Endometrial microvascular endothelial cells (primary cell): ENCODE data around the gene EDN2. TPM values are rescaled to one million over a fixed set of nuclear protein-coding genes. Genes with fewer than 3 reads are reported as not detected.

Experiments
- in situ Hi-C: cut with HindIII; loops from 2 replicates; pipeline ENCODE4 v1.10.0; 2017; ENCODE audit warnings: low sequenced_read_pairs, low pct_unique_long_range_greater_than_20kb; ENCODE audit errors: inconsistent ontology term
- total RNA-seq: library from RNA; depleted of rRNA; stranded (reverse); fragments of >200 nt; gene quantifications from one replicate; pipeline ENCODE4 v1.2.3, GENCODE V29; 2015; ENCODE audit errors: inconsistent ontology term

Gene EDN2
- total RNA-seq, 1 donor from 2014 or later = not detected

GRCh38 chr1:41501581-41501980, 17.1 kb upstream of the EDN2 start:
- in situ Hi-C loops = no loop called here

DNA sequence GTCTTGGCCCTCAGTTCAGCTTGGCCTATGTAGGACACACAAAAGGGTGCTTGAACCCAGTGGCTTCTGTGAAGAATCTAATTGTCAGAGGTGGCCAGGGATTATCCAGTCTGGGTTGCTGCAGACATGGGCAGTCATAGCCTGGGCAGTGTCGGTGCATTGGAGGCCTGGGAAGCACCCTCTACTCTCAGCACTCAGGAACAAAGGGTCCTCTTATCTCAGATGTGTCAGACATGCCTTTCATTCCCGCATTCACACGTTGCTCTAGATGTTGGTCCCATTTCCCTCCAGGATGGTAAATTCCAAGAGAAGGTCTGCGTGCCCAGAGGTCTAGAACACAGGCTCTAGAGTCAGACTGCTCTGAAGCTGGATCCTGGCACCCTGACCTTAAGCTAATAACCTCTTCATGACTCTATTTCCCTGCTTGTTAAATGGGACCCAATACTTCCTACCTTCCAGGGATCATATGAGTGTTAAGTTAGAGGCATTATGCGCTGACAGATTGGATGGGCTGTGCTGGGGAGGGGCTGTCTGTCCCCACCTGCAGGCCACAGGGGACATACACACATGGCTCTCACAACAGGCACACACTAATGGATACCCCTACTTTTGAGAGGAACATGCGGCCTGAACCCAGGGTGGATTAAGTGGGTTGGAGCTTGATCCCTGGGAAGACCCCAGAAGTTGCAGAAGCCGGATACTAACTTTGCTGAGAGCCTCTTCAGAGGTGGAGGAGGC, 16.5 kb upstream of the EDN2 start:
- in situ Hi-C loops = no loop called here

DNA sequence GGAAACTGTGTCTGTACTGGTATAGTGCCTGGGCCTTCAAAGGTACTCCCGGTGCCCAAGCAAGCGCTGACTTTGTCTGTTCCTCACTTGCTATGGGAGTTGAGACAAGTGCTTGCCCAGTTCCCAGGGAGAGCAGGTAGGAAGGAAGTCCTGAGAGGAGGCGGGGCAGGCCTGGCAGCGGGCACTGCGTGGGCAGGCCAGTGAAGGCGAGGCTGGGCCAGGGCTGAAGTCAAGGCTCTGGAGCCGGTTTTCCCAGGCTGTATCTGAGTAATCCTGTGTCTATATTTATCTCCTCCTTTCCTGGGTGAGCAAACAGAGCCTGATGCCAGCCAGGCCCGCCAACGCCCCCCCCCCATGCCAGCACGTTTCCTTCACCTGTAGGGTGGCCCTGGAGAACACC, 15.9 kb upstream of the EDN2 start:
- in situ Hi-C loops = no loop called here

- in situ Hi-C loops = no loop called here
These were observed 15.1 kb upstream of the EDN2 start for GRCh38 chr1:41499591-41499990.

- in situ Hi-C loops = no loop called here
These were observed 14.3 kb upstream of the EDN2 start for GRCh38 chr1:41498804-41499203.

DNA sequence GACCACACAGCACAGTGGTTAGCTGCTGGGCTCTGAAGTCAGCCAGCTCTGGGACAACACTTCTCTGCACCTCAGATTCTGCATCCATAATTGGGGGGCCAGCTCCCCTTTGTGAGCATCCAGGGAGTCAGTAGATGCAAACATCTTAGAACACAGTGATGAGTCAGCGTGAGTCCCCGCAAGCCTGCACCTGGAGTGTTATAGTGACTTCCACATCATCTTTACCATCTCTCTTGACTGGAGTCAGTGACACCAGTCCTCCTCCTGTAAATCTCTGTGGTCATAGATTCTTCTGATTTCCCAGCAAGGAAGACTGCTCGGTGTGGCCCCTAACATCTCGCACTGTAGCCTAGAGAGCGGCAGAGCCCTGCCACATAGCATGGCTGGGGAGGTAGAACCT, 13.9 kb upstream of the EDN2 start:
- in situ Hi-C loops = no loop called here

- in situ Hi-C loops = no loop called here
These were observed 13.1 kb upstream of the EDN2 start for GRCh38 chr1:41497461-41498030.

- in situ Hi-C loops = no loop called here
These were observed 12.6 kb upstream of the EDN2 start for GRCh38 chr1:41497056-41497440.

DNA sequence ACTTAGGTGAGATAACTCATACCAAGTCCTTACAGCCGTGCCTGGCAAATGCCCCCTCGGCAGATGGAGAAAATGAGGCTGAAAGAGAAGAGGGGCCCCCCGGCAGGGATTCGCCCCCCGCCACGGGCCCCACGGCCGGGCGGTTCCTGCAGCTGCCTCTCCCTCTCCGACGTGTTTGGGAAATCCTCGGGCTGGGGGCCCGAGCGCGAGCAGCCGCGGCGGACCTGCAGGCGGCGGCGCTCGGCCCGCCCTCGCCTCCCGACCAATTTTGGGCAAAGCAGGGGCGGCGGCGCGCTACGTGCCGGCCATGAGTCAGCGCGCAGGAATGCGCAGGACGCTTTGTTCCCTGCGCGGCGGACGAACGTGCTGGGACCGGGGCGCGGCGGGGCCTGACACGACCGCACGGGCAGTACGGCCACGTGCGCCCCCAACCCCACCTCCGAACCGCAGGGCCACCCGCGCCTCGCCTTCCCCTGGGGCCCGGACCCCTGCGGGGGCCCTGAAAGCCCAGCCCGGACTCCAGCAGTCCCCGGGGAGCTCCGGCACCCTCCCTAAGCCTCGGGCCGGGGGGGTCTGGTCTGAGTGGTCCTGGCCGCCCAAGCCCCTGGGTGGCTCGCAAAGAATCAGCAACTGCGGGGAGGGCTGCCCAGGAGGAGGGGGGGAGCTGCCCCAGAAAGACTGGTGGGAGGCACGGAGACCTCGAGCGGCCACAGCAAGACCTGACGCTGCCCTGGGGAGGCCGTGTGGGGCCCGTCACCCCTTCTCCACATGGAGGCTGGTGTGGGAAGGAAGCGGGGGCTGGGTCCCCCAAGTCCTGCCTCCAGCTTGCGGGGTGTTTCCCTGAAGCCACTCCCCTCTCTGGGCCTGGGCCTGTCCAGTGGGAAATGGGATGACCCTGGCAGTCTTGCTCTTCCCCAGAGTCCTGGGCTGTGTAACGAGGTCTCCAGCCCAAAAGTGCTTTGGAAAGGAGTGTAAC, 11.9 kb upstream of the EDN2 start:
- in situ Hi-C loops = no loop called here

DNA sequence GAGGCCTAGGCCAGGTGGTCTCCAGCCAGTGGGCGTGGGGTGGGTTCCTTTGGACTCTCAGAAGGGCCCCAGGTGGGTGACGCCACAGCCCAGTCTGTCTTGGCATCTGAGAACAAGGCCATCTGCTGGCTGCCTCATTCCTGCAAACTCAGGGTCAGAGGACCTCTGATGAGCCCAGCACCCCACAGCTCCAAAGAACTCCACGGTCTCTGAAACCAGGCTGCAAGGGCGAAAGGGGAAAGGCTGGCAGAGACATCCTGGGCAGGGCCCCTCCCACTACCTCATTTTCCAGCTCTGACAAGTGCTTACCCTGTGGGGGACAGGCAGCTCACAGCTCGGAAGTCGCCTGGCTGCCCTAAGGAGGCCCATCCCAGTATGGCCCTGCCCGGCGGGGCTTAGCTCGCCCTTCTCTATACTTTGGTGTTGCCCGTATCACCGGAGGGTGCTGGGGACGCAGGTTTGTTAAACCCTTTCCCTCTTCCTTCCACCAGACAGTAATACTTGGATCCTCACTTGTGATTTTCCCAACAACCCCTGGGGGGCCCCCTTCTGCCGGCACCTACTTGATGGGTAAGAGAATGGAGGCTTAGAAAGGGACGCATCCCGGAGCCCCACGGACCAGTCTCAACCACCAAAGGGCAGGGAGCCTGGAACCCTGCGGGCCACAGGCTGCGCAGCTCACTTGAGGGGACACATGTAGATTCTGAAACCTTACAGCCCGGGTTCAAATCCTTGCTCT, 10.9 kb upstream of the EDN2 start:
- in situ Hi-C loops = no loop called here

- in situ Hi-C loops = no loop called here
These were observed 10.1 kb upstream of the EDN2 start for GRCh38 chr1:41494351-41495209.

DNA sequence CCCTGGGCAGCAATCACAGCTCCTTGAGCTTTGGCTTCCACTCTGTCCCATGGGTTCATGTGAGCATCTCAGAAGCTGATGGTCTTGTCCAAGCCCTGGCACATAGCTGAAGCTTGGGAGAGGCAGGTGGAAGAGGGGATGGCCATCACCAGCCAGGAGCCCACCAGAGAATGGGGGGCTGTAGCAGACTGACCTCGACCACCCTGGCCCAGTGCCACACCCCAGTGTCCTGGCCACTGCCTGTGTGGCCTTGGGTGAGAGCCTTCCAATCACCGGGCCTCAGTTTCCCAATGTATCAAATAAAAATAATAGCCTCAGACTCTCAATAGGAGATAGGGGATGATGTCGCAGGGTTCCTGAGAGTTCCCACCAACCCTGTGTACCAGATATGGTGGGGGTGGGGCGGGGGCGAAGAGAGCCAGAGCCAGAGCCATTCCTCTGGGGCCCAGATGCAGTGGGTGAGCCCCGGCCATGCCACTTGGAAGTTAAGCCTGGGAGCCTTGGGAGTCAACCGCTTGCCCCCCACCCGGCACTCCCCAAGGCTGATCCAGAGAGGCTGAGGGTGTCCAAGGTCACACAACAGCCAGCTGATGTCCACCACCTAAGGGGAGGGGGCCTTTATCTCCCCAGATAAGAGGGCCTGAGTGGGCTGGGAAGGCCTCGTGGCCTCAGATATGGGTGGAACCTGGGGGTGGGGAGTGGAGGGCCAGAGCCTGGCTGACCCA, 9.3 kb upstream of the EDN2 start:
- in situ Hi-C loops = no loop called here

- in situ Hi-C loops = no loop called here
These were observed 8.6 kb upstream of the EDN2 start for GRCh38 chr1:41493117-41493536.

GRCh38 chr1:41492341-41492848, 7.9 kb upstream of the EDN2 start:
- in situ Hi-C loops = no loop called here

- in situ Hi-C loops = no loop called here
These were observed 6.4 kb upstream of the EDN2 start for GRCh38 chr1:41490911-41491310.

GRCh38 chr1:41489561-41489960, 5.1 kb upstream of the EDN2 start:
- in situ Hi-C loops = no loop called here
